ENCODE measurements around the gene ZMAT3.

The ZMAT3 gene

DNA sequence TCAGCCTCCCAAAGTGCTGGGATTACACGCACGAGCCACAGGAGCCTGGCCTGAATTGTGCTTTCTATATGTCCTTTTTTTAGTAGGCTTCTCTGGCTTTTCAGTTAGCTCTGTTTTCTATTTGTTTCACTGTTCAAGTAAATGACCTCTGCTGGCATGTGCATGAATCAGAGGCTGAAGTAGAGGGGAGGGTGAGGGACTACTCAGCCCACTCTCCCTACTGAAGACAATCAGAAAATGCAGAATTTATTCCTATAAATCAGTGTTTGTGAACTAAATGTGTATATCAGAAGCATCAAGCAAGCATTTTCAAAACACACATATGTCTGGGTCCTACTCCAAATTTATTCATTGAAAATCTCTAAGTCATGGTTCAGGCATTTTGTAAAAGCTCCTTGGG is 45.0 kb downstream of the ZMAT3 start:
- Histone ChIP-seq H3K27ac (replicated peaks) (no peak overlapping the region), H3K4me3 (replicated peaks; ENCODE audit: insufficient read depth, low read length) (no peak overlapping the region), H3K27me3 (ENCODE audit: insufficient read depth, poor library complexity, severe bottlenecking) (no peaks in the 10 kb centered on the region)
- TF ChIP-seq, protein P1, sequence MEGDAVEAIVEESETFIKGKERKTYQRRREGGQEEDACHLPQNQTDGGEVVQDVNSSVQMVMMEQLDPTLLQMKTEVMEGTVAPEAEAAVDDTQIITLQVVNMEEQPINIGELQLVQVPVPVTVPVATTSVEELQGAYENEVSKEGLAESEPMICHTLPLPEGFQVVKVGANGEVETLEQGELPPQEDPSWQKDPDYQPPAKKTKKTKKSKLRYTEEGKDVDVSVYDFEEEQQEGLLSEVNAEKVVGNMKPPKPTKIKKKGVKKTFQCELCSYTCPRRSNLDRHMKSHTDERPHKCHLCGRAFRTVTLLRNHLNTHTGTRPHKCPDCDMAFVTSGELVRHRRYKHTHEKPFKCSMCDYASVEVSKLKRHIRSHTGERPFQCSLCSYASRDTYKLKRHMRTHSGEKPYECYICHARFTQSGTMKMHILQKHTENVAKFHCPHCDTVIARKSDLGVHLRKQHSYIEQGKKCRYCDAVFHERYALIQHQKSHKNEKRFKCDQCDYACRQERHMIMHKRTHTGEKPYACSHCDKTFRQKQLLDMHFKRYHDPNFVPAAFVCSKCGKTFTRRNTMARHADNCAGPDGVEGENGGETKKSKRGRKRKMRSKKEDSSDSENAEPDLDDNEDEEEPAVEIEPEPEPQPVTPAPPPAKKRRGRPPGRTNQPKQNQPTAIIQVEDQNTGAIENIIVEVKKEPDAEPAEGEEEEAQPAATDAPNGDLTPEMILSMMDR (IDR thresholded peaks at IDR 0.05; ENCODE audit: insufficient read depth, low read length) = no peak
- TF ChIP-seq POLR2AphosphoS5 (IDR thresholded peaks at IDR 0.05; ENCODE audit: low read depth) (no peak), SPI1 (IDR thresholded peaks at IDR 0.05; ENCODE audit: borderline replicate concordance, low read depth) (no peak), GABPA (IDR thresholded peaks at IDR 0.05; ENCODE audit: low read depth) (no peak)
- TF ChIP-seq, protein P2, sequence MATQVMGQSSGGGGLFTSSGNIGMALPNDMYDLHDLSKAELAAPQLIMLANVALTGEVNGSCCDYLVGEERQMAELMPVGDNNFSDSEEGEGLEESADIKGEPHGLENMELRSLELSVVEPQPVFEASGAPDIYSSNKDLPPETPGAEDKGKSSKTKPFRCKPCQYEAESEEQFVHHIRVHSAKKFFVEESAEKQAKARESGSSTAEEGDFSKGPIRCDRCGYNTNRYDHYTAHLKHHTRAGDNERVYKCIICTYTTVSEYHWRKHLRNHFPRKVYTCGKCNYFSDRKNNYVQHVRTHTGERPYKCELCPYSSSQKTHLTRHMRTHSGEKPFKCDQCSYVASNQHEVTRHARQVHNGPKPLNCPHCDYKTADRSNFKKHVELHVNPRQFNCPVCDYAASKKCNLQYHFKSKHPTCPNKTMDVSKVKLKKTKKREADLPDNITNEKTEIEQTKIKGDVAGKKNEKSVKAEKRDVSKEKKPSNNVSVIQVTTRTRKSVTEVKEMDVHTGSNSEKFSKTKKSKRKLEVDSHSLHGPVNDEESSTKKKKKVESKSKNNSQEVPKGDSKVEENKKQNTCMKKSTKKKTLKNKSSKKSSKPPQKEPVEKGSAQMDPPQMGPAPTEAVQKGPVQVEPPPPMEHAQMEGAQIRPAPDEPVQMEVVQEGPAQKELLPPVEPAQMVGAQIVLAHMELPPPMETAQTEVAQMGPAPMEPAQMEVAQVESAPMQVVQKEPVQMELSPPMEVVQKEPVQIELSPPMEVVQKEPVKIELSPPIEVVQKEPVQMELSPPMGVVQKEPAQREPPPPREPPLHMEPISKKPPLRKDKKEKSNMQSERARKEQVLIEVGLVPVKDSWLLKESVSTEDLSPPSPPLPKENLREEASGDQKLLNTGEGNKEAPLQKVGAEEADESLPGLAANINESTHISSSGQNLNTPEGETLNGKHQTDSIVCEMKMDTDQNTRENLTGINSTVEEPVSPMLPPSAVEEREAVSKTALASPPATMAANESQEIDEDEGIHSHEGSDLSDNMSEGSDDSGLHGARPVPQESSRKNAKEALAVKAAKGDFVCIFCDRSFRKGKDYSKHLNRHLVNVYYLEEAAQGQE (IDR thresholded peaks at IDR 0.05; ENCODE audit: insufficient replicate concordance, low read depth) = no peak
- no peak for DNase-seq (ENCODE audit: low read depth in 1 of 2, low spot score in 1 of 2)

DNA sequence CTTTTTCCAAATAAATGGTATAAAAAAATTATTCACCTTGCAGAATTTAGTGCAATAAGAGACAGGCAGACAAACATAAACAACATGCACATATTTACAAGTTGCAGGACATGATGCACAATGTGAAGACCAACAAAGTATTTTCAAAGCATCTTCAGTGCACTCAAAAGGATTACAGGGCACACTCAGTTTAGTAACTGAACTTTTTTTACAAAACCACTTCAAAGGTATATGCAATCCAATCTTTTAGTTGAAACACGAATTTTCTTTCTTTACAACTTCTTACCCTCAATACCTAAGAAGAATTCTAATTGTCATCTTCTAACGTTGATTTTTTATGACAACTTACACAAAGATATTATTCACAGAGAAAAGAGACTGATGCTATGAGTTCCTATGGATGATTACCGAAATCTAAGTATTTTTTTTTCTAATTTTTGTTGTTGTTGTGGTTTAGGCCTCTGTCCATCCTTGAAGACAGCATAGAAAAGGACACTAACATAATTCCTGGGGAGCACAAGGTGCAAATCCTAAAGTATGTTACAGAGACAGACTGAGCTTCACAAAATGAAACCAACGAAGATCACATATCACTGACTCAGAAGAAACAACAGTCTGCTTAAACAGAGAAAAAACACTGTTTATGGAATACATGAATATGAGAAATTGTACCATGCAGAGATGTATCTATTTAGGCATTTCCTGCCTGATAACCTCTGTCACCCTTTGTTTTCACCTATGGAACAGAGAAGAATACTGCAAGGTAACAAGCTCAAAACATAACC is 50.3 kb downstream of the ZMAT3 start:
- H3K4me3 ChIP-seq (replicated peaks; ENCODE audit: insufficient read depth, low read length) = no peak overlapping the region
- TF ChIP-seq POLR2AphosphoS5 (IDR thresholded peaks at IDR 0.05; ENCODE audit: low read depth) (no peak), SPI1 (IDR thresholded peaks at IDR 0.05; ENCODE audit: borderline replicate concordance, low read depth) (no peak), GABPA (IDR thresholded peaks at IDR 0.05; ENCODE audit: low read depth) (no peak)
- TF ChIP-seq, protein P2 (IDR thresholded peaks at IDR 0.05; ENCODE audit: insufficient replicate concordance, low read depth) = no peak

DNA sequence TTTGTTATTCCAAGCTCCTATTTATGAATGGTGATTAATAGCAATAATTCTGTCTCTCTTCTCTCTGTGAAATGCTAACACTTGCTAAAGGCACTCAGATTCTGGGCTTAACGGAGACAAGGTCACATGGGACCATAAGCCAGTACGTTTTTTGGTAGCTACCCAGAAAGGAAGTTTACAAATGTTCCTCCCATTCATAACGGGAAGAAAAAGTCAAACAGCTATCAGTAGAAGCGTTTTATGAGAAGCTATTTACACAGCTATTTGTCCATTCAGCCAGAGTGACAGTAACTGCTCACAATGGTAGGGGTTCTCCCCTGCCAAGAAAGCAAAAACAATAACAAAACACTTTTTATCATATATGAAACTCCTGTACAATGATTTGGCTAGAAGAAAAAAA is 51.5 kb downstream of the ZMAT3 start:
- Histone ChIP-seq H3K27me3 (ENCODE audit: insufficient read depth, poor library complexity, severe bottlenecking) (no peaks in the 10 kb centered on the region), H3K4me3 (replicated peaks; ENCODE audit: insufficient read depth, low read length) (no peak overlapping the region), H3K27ac (replicated peaks) (no peak overlapping the region)
- TF ChIP-seq, protein P2 (IDR thresholded peaks at IDR 0.05; ENCODE audit: insufficient replicate concordance, low read depth) = no peak
- TF ChIP-seq, protein P1 (IDR thresholded peaks at IDR 0.05; ENCODE audit: insufficient read depth, low read length) = no peak
- TF ChIP-seq SPI1 (IDR thresholded peaks at IDR 0.05; ENCODE audit: borderline replicate concordance, low read depth) (no peak), GABPA (IDR thresholded peaks at IDR 0.05; ENCODE audit: low read depth) (no peak), POLR2AphosphoS5 (IDR thresholded peaks at IDR 0.05; ENCODE audit: low read depth) (no peak)
- DNase-seq (ENCODE audit: low read depth in 1 of 2, low spot score in 1 of 2) = peak in 1 of 2 experiments; percentile 8

More for the DNA sequence above, 50.3 kb downstream of the ZMAT3 start:
- no peak for DNase-seq (ENCODE audit: low read depth in 1 of 2, low spot score in 1 of 2)
- Histone ChIP-seq H3K27ac (replicated peaks) (no peak overlapping the region), H3K27me3 (ENCODE audit: insufficient read depth, poor library complexity, severe bottlenecking) (no peaks in the 10 kb centered on the region)
